ENCODE results near the gene GSTA4. TPM values are rescaled to one million over a fixed set of nuclear protein-coding genes. Genes with fewer than 3 reads are reported as not detected.

The GSTA4 gene
- total RNA-seq, 5 donors from 2014 or later (not counting 1 experiment from before 2014, with no cell fraction given) = 0.35 to 0.85 (median 0.65) TPM

- ATAC-seq (replicated peaks in 1 of 4) = peak; percentile 13 to 26 (median 20)
- peak overlapping the region; percentile 97 to 100 for H3K27ac Mint-ChIP-seq
- ChIA-PET CTCF (interaction anchor here in 1 of 2 donors (1.1 to 2.5 kb wide), 3 partner anchors 11 to 71 kb away, joined by 4 to 17 read pairs (median 8); partner anchors contain the start of gene FBXO9), POLR2A (interaction anchor here in 1 of 2 donors (1.4 kb wide), 1 partner anchor 11 kb away, joined by 7 read pairs; no protein-coding TSS in a partner anchor)
- H3K36me3 Mint-ChIP-seq = no peaks in the 10 kb centered on the region
- peak overlapping the region; percentile 76 to 83 for H3K4me3 ChIP-seq (ENCODE audit: control insufficient read depth in 1 of 2, extremely low read depth in 1 of 2, low read length in 1 of 2)
- peak overlapping the region; percentile 99 for H3K27ac ChIP-seq (ENCODE audit: low read length)
- peak in 11 of 35 experiments; percentile 0 to 23 (median 8) for DNase-seq
- H3K4me1 ChIP-seq (ENCODE audit: control insufficient read depth in 1 of 2, extremely low read depth in 1 of 2, insufficient read depth in 2 of 2, low read length in 2 of 2) = peaks cover 0 to 14% of the 10 kb centered on the region in 2 experiments
- peak overlapping the region; percentile 83 to 96 (median 95) for H3K4me3 Mint-ChIP-seq
- H3K27me3 ChIP-seq (replicated peaks in 1 of 2; ENCODE audit: control insufficient read depth in 2 of 2, extremely low read depth in 1 of 2, insufficient read depth in 2 of 2, low read length in 1 of 2) = no peaks in the 10 kb centered on the region
- H3K4me1 Mint-ChIP-seq = peaks cover 14 to 33% (median 28%) of the 10 kb centered on the region in 3 donors
- H3K9me3 ChIP-seq = no peaks in the 10 kb centered on the region
- WGBS (ENCODE audit: insufficient coverage) = 1% methylated on average over 9 of the region's 13 CpGs
- H3K27me3 Mint-ChIP-seq = peaks cover 5 to 8% of the 10 kb centered on the region in 2 donors
- no peaks in the 10 kb centered on the region for H3K36me3 ChIP-seq (ENCODE audit: control insufficient read depth in 2 of 2, extremely low read depth in 1 of 2, insufficient read depth in 1 of 2, low read length in 1 of 2)
- no peaks in the 10 kb centered on the region for H3K9me3 Mint-ChIP-seq
Observed at GRCh38 chr6:52994839-52995088, 320 bp downstream of the GSTA4 start.

- no peaks in the 10 kb centered on the region for H3K36me3 ChIP-seq (ENCODE audit: control insufficient read depth in 2 of 2, extremely low read depth in 1 of 2, insufficient read depth in 1 of 2, low read length in 1 of 2)
- H3K27me3 ChIP-seq (replicated peaks in 1 of 2; ENCODE audit: control insufficient read depth in 2 of 2, extremely low read depth in 1 of 2, insufficient read depth in 2 of 2, low read length in 1 of 2) = no peaks in the 10 kb centered on the region
- peak overlapping the region; percentile 76 to 83 for H3K4me3 ChIP-seq (ENCODE audit: control insufficient read depth in 1 of 2, extremely low read depth in 1 of 2, low read length in 1 of 2)
- H3K27me3 Mint-ChIP-seq = peaks cover 5 to 8% of the 10 kb centered on the region in 2 donors
- H3K27ac ChIP-seq (ENCODE audit: low read length) = no peak overlapping the region
- ChIA-PET CTCF (interaction anchor here (0.5 to 2.5 kb wide), 6 partner anchors 10 to 320 kb away, joined by 3 to 17 read pairs (median 4); partner anchors contain the start of gene FBXO9 (in 1 of the 2)), POLR2A (interaction anchor here in 1 of 2 donors (1.4 kb wide), 1 partner anchor 10 kb away, joined by 7 read pairs; no protein-coding TSS in a partner anchor)
- H3K4me1 Mint-ChIP-seq = peaks cover 14 to 33% (median 28%) of the 10 kb centered on the region in 3 donors
- peaks cover 0 to 14% of the 10 kb centered on the region in 2 experiments for H3K4me1 ChIP-seq (ENCODE audit: control insufficient read depth in 1 of 2, extremely low read depth in 1 of 2, insufficient read depth in 2 of 2, low read length in 2 of 2)
- peak overlapping the region; percentile 83 to 96 (median 95) for H3K4me3 Mint-ChIP-seq
- H3K9me3 Mint-ChIP-seq = no peaks in the 10 kb centered on the region
- no peaks in the 10 kb centered on the region for H3K9me3 ChIP-seq
- ATAC-seq (replicated peaks in 1 of 4) (peak in 1 of 4 experiments; percentile 1), DNase-seq (no peak)
- peak overlapping the region; percentile 97 to 100 for H3K27ac Mint-ChIP-seq
- H3K36me3 Mint-ChIP-seq = no peaks in the 10 kb centered on the region
- 55% methylated on average over 26 of the region's 32 CpGs for WGBS (ENCODE audit: insufficient coverage)
Observed at GRCh38 chr6:52994031-52994838, 849 bp downstream of the GSTA4 start.

GRCh38 chr6:52992980-52993920 is 1.8 kb downstream of the GSTA4 start:
- POLR2A ChIA-PET = no interaction called here
- no peak for ATAC-seq (replicated peaks in 1 of 4)

GRCh38 chr6:52990342-52990741 is 4.7 kb downstream of the GSTA4 start:
- peaks cover 0 to 8% of the 10 kb centered on the region in 2 experiments for H3K27me3 ChIP-seq (replicated peaks in 1 of 2; ENCODE audit: control insufficient read depth in 2 of 2, extremely low read depth in 1 of 2, insufficient read depth in 2 of 2, low read length in 1 of 2)
- Mint-ChIP-seq H3K27ac (no peak overlapping the region), H3K4me1 (peaks cover 10 to 22% (median 19%) of the 10 kb centered on the region in 3 donors), H3K4me3 (no peak overlapping the region), H3K36me3 (no peaks in the 10 kb centered on the region), H3K27me3 (peaks cover 17 to 25% of the 10 kb centered on the region in 2 donors), H3K9me3 (no peaks in the 10 kb centered on the region)
- ATAC-seq (replicated peaks in 1 of 4) (no peak), DNase-seq (no peak)
- peaks cover 3 to 18% of the 10 kb centered on the region in 2 experiments for H3K4me1 ChIP-seq (ENCODE audit: control insufficient read depth in 1 of 2, extremely low read depth in 1 of 2, insufficient read depth in 2 of 2, low read length in 2 of 2)
- POLR2A ChIA-PET = no interaction called here
- CTCF ChIA-PET = no interaction called here
- 80% methylated on average over 1 of the region's 2 CpGs for WGBS (ENCODE audit: insufficient coverage)
- no peaks in the 10 kb centered on the region for H3K9me3 ChIP-seq
- no peak overlapping the region for H3K4me3 ChIP-seq (ENCODE audit: control insufficient read depth in 1 of 2, extremely low read depth in 1 of 2, low read length in 1 of 2)
- no peaks in the 10 kb centered on the region for H3K36me3 ChIP-seq (ENCODE audit: control insufficient read depth in 2 of 2, extremely low read depth in 1 of 2, insufficient read depth in 1 of 2, low read length in 1 of 2)
- no peak overlapping the region for H3K27ac ChIP-seq (ENCODE audit: low read length)

More at GRCh38 chr6:52992980-52993920, 1.8 kb downstream of the GSTA4 start:
- Histone ChIP-seq H3K4me3 (ENCODE audit: control insufficient read depth in 1 of 2, extremely low read depth in 1 of 2, low read length in 1 of 2) (no peak overlapping the region), H3K27me3 (replicated peaks in 1 of 2; ENCODE audit: control insufficient read depth in 2 of 2, extremely low read depth in 1 of 2, insufficient read depth in 2 of 2, low read length in 1 of 2) (no peaks in the 10 kb centered on the region), H3K4me1 (ENCODE audit: control insufficient read depth in 1 of 2, extremely low read depth in 1 of 2, insufficient read depth in 2 of 2, low read length in 2 of 2) (peaks cover 0 to 14% of the 10 kb centered on the region in 2 experiments), H3K9me3 (no peaks in the 10 kb centered on the region), H3K27ac (ENCODE audit: low read length) (no peak overlapping the region), H3K36me3 (ENCODE audit: control insufficient read depth in 2 of 2, extremely low read depth in 1 of 2, insufficient read depth in 1 of 2, low read length in 1 of 2) (no peaks in the 10 kb centered on the region)
- peaks cover 5 to 8% of the 10 kb centered on the region in 2 donors for H3K27me3 Mint-ChIP-seq
- CTCF ChIA-PET = interaction anchor here (0.7 to 2.5 kb wide), 4 partner anchors 9 to 345 kb away, joined by 3 to 17 read pairs (median 6); partner anchors contain the start of gene FBXO9 (in 1 of the 2)
- H3K36me3 Mint-ChIP-seq = no peaks in the 10 kb centered on the region
- peak overlapping the region in 1 of 3 donors; percentile 96 for H3K4me3 Mint-ChIP-seq
- 100% methylated on average over 1 of the region's 8 CpGs for WGBS (ENCODE audit: insufficient coverage)
- no peak overlapping the region for H3K27ac Mint-ChIP-seq
- no peak for DNase-seq
- H3K9me3 Mint-ChIP-seq = no peaks in the 10 kb centered on the region
- peaks cover 14 to 33% (median 28%) of the 10 kb centered on the region in 3 donors for H3K4me1 Mint-ChIP-seq

- DNase-seq (no peak), ATAC-seq (replicated peaks in 1 of 4) (no peak)
- no peaks in the 10 kb centered on the region for H3K36me3 Mint-ChIP-seq
- WGBS (ENCODE audit: insufficient coverage) = 13% methylated on average over 1 of the region's 4 CpGs
- Histone ChIP-seq H3K27me3 (replicated peaks in 1 of 2; ENCODE audit: control insufficient read depth in 2 of 2, extremely low read depth in 1 of 2, insufficient read depth in 2 of 2, low read length in 1 of 2) (peaks cover 0 to 8% of the 10 kb centered on the region in 2 experiments), H3K4me3 (ENCODE audit: control insufficient read depth in 1 of 2, extremely low read depth in 1 of 2, low read length in 1 of 2) (no peak overlapping the region), H3K9me3 (no peaks in the 10 kb centered on the region), H3K4me1 (ENCODE audit: control insufficient read depth in 1 of 2, extremely low read depth in 1 of 2, insufficient read depth in 2 of 2, low read length in 2 of 2) (peaks cover 30 to 32% of the 10 kb centered on the region in 2 experiments), H3K36me3 (ENCODE audit: control insufficient read depth in 2 of 2, extremely low read depth in 1 of 2, insufficient read depth in 1 of 2, low read length in 1 of 2) (no peaks in the 10 kb centered on the region), H3K27ac (ENCODE audit: low read length) (no peak overlapping the region)
- peak overlapping the region in 1 of 3 donors; percentile 66 for H3K4me3 Mint-ChIP-seq
- H3K27me3 Mint-ChIP-seq = peaks cover 22 to 27% of the 10 kb centered on the region in 2 donors
- peak overlapping the region in 1 of 2 donors; percentile 28 for H3K27ac Mint-ChIP-seq
- POLR2A ChIA-PET = no interaction called here
- H3K9me3 Mint-ChIP-seq = no peaks in the 10 kb centered on the region
- H3K4me1 Mint-ChIP-seq = peaks cover 38 to 41% (median 38%) of the 10 kb centered on the region in 3 donors
- CTCF ChIA-PET = interaction anchor here in 1 of 2 donors (0.6 kb wide), 1 partner anchor 181 kb away, joined by 3 read pairs; no protein-coding TSS in a partner anchor
Observed at GRCh38 chr6:52985228-52985627, 9.9 kb downstream of the GSTA4 start.

Measured in T-cell (primary cell).